ENCODE measurements around the gene FAM217B.

The FAM217B gene, protein sequence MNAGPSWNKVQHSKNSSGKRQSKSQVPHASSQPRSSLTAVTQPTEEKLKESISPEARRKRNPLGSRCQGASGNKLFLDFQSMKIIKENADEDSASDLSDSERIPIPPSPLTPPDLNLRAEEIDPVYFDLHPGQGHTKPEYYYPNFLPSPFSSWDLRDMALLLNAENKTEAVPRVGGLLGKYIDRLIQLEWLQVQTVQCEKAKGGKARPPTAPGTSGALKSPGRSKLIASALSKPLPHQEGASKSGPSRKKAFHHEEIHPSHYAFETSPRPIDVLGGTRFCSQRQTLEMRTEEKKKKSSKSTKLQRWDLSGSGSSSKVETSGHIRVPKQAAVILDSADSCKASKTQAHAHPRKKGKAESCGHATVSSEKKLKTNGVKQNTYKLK

DNA sequence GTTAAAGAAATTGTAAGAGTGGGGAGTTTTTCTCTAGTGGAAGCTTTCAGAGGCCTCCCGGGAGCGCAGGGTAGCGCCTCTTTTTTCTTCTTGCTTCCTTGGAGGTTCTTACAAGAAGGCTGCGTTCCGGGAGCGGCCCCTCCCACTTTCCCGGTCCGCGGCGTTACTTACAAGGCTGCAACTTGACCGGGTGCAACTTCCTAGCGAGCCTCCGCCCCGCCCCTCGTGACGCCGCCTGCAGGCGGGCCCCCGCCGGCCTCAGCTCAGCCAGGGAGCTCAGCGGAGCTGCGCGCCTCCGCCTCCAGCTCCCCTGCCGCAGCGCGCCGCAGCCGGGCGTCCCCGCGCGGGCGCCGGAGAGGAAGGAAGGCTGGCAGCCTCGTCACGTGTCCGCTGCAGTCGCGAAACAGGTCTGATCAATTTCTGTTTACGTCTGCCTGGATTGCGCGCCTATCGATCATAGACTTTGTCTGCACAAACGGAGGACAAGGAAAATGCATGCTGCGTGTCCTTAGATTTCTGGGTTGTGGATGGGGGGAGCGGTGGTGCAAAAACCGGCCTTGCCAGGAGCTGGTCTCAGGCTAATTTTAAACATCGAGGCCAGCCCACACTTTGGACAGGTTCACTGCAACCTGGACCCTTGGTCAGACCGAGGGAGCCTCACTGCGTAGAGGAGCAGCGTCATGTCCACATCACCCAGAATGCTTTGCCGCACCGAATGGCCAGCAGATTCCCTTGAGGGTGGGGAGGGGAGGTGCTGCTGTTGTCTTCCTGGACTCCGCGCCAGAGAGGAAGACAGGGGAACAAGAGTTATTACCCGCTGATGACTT is at the start of gene FAM217B, which contains the start of gene PPP1R3D:
TSS of gene FAM217B (plus strand) at position 261 of the 827 bp plus-strand sequence. CDS start 3,555 bp downstream, outside the sequence.
TSS of gene PPP1R3D (minus strand) at position 177 of the 827 bp plus-strand sequence. CDS start 374 bp downstream, outside the sequence.
- DNase-seq (ENCODE audit: low read depth in 2 of 3, low spot score in 2 of 3), result peak; percentile 72 to 88 (median 76)

DNA sequence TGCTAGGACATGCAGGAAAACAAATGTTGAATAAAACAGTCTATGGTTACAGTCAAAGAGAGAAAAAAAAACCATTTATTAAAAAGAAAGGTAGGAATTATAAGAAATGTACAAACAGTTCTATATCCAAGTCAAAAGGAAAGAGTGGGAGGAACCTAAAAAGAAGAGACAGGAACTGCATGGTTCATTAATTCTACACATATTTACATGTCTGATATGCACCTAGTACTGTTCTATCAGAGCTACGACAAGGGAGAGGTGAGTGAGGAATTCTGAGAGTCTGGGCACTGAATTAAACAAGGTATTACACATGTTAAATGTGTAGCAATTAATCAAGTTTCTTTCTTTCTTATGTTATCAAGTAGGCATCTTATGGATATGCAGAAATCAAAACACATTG is 48.6 kb upstream of the FAM217B start:
- DNase-seq (ENCODE audit: low read depth in 2 of 3, low spot score in 2 of 3), result no peak

DNA sequence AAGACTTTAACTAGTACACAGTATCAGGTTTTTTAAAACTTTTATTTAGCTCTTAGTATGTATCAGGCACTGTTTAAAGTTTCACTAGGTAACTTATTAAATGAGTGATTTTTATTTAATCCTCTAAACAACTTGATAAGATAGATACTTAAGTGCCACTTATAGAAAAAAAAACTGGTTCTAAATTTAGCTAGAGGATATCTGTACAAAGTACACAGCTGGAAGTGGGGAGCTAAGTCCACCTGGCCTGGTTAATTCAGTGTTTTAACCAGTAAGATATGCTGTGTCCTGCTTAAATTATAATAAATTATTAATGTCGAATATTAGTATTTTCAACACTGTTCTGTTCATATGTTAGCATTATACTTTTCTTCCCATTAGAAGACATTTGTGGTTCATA is 44.3 kb upstream of the FAM217B start:
- DNase-seq (ENCODE audit: low read depth in 2 of 3, low spot score in 2 of 3), result no peak

DNA sequence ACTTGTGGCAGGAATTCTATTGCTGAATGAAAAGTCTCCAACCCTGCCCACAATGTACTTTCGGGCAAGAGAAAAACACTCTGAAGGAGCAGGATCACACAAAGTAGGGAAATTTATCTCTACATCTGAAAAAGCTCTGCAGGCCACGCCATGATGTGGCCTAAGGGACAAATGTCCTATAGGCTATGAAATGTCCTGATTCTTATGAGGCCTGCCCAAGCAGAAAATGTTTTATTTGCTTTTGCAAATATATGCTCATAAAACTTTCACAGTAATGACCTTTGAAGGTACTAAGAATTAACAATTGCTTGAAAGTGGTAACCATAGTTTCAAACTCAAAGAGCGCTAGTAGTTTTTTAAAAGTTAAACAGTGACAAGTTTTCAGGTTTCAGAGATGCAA is 37.7 kb upstream of the FAM217B start:
- no peak for DNase-seq (ENCODE audit: low read depth in 2 of 3, low spot score in 2 of 3)

DNA sequence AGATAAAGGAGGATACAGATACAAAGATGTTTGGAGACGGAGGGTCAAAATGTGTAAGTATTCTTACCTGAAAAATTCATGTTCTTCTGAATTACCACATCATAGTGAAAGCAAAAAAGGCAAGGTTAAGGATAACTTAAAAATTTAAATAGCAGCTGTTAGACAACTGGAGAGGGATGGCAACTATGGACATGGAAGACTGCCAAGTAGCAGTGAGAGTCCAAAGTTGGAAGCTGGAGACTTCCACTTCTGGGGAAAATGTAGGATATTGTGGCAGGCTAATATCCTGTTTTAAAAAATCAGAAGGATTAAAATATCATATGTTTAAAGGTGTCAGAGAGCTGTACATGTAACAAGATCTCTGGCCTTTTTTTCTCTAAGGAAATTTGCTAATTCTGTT is 36.6 kb upstream of the FAM217B start:
- no peak for DNase-seq (ENCODE audit: low read depth in 2 of 3, low spot score in 2 of 3)

DNA sequence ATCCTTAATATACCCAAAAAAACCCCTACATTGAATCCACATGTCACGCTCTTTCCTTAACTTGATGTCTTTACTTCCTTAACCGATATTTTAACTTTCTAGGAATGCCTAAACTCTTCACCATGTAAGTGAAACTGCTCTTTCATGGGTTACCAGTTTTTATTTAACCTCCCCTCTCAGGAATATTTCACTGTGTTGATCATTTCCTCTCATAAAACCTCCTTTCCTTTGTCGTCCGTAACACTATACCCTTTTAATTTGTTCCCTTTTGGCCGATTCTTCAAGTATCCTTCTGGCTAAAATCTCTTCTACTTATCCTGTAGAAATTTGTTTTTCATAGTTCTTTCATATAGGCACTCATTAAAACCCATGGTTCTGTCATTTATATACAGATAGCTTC is 31.3 kb upstream of the FAM217B start:
- DNase-seq (ENCODE audit: low read depth in 2 of 3, low spot score in 2 of 3), result no peak

DNA sequence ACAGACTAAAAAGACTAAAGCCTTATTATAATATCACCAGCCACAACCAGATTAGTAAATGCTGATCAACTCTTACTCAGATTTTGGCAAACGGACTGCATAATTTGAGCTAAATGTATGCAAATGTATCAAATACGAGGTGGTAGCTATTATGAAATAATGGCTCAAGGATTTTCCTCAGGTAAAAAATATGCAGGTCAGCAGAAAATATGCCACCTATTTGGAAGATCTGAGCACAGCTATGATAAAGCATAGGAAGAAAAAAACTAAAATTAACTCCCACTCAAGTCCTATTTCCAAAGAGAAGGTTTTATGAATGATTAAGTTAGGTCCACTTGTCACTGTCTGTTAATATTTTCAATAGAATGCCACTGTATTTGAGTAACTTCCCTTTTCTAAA is 29.1 kb upstream of the FAM217B start:
- no peak for DNase-seq (ENCODE audit: low read depth in 2 of 3, low spot score in 2 of 3)

DNA sequence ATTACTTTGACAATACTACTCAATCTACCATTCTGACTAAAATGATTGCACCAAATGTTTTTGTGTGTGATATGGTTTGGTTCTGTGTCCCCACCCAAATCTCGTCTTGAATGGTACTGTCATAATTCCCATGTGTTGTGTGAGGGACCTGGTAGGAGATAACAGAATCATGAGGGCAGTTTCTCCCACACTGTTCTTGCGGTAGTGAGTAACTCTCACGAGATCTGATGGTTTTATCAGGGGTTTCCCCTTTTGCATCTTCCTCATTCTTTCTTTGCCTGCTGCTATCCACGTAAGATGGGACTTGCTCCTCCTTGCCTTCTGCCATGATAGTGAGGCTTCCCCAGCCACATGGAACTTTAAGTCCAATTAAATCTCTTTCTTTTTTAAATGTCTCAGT is 27.6 kb upstream of the FAM217B start:
- no peak for DNase-seq (ENCODE audit: low read depth in 2 of 3, low spot score in 2 of 3)

DNA sequence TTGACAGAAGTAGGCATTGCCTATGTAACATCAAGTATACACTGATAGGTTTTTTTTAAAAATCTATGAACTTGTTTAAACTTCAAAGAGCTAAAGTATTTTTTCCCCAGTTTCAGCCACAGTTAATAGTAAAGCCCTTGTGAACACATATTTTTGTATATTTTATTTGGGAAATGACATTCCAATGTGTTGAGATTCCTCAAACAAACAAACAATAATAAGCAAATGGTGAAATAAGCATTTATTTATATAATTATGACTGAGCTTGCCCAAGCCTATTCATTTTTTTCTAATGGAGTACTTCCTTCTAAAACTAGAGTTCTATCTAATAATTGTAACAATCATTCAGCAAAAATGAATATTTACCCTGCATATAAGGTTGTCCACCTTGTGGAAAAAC is 19.2 kb upstream of the FAM217B start:
- no peak for DNase-seq (ENCODE audit: low read depth in 2 of 3, low spot score in 2 of 3)

DNA sequence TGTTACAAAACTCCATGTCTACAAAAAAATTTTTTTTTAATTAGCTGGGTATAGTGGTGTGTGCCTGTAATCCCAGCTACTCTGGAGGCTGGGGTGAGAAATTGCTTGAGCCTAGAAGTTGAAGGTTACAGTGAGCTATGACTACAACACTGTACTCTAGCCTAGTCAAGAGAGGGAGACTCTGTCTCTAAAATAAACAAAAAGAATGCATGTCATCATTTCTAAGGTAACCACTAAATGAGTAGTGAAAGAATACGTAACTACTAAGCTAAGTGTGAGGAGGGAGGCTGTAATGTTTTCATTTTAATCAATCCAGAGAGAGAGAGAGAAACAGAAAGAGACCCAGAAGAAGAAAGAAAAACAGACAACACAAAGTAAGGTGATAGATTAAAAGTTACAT is 16.7 kb upstream of the FAM217B start:
- DNase-seq (ENCODE audit: low read depth in 2 of 3, low spot score in 2 of 3), result no peak

DNA sequence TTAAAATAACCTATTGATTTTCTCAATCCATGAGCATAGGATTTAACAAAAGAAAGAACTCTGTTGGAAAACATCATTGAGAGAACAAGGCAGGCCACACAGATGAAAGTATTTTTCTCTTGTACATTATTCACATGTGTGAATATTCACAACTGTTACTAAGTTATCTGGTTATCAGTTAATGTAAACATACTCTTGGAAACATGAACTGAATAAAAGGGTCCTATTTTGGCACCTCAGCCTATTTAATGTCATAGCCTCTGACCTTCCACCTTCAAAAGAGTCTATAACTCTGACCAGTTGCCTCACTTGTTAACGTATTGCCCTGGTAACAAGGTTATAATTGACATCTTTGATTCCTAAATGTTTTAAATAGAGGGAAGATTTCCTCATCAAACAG is 14.8 kb upstream of the FAM217B start:
- DNase-seq (ENCODE audit: low read depth in 2 of 3, low spot score in 2 of 3), result no peak

DNA sequence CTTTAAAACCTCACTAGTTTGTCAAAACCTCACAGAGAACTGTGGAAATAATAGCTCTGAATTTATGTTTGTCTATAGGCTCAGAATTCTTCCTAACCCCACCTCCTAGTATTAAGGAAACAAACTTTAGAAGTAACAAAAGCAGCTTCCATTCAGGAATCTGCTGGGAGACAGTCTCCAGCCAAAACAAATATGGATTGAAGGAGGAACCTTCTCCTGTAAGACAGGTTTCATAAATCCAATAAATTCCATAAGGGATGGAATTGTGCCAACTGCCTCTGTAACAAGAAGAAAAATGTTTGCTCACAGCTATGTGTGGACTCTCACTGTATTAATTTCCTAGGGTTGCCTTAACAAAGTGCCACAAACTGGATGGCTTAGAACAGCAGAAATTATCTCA is 14.3 kb upstream of the FAM217B start:
- no peak for DNase-seq (ENCODE audit: low read depth in 2 of 3, low spot score in 2 of 3)

DNA sequence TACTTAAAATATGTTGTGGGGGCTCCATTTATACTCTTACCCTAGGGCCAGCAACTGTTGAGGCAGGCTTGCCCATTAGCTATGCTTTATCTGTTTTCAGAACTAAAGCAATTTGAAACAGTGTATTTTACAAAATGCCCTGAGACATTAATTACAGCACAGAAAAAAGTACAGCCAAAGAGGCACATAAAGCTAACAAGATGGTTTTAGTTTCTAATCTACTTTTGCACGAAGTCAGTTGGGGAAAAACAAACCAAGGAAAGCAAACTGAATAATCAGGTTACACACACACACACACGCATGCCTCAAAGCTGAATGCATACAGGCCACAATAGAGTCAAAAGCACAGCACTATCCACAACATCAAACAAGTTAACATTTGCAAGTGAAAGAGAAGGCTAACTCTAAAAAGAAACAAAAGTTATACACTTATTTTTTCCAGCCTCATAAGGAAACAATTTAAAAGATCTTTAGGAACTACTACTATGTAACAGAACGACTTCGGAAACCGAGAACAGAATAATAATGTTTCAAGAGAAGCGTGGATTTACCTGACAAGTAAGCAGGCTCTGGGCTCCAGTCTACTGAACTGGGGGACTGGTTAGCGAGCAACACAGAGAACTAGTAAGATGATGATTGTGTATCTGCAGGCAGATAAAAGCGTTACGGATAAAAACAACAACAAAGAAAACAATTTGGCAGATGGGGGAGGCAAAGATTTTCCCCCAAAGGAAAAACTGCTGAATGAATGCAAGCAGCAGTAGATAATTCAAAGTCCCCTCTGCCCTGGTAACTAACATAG is 8.5 kb upstream of the FAM217B start:
- DNase-seq (ENCODE audit: low read depth in 2 of 3, low spot score in 2 of 3), result no peak

DNA sequence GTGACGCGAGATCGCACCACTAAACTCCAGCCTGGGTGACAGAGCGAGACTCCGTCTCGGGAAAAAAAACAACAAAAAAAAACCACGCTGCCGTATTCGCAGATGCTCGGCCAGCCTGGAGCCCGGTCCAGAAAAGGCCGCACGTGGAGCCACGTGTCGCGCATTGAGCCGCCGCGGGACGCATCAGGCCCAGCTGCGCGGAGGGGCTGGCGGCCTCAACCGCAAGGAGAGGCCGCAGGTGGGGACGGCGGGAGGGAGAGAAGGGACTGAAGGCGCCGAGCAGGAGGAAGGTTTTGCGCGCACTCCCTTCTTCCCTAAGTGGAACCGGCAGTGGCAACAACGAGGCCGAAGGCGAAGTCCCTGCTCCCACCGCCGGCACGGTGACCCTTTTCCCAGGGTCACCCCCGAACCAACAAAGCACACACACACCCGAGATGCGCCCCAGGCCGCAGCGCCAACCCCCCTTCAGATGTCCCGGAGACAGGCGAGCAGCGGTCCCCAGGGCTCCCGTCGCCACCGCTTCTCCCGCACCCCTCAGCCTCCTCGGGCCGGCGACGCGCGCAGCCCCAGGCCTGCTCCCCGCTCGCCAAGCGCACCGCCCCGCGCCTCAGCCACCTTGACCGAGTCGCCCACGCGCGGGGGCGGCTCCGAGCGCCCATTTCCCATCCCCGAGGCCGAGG is 7.4 kb upstream of the FAM217B start:
- no peak for DNase-seq (ENCODE audit: low read depth in 2 of 3, low spot score in 2 of 3)

DNA sequence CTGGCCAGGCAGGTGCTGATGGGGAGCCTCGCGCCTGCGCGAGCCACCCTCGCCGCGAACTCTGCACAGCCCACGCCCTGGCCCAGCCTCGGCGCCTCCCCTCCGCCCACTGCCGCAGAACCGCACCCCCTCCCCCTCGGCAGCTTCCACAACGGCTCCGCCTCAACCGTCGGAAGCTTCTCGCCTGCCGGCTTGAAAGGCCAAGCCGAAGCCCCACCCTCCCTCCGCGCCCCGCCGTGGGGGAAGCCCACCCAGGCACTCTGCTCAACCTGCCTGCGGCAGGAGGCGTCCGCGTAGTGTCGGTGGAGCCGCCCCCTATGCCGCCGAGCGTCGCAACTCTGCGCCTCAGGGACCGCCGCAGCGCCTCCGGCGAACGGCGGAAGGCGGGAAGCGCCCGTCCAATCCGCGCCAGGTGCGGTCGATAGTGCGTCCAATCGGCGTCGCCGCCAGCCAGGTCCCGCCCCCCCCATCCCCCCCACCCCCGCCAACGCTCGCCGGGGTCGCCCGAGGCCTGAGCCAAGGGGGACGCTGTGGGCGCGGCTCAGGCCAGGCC is 6.8 kb upstream of the FAM217B start, which contains the start of gene SYCP2:
TSS of gene SYCP2 (minus strand) at position 342 of the 553 bp plus-strand sequence. CDS start 11,224 bp downstream, outside the sequence.
- peak in 1 of 3 experiments; percentile 35 for DNase-seq (ENCODE audit: low read depth in 2 of 3, low spot score in 2 of 3)

DNA sequence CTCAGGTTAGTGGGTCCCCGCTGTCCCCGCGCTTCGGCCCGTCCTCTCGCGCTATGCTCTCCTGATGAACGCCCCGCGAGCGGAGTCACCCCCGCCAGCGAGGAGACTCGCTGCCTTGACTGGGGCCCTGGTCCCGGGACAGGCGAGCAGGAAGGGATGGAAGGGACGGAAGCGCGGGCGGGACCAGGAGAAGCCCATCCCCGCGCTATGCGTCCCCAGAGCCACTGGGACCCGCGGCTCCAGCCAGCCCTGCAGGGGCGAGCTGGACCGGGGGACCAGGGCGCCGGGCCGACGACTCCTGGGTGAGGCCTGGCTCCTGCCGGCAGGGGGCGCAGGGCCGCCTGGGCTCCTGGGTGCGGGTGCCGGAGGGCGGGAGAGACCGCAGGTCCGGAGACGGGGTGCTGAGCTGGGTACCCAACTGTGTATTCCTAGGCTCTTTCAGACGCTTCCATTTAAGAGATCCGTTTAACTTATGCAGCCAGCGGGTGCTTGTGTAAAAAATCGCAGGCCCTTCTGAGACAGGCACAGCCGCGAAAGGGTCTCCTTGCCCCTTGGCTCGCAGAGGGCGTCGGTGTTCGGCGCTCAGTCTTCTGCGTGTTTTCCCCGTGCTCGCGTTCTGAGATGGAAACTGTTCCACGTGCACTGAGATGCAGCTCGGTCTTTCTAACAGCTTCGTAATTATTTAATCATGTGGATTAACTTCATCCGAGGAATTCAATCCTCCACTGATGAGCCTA is 6.2 kb upstream of the FAM217B start:
- DNase-seq (ENCODE audit: low read depth in 2 of 3, low spot score in 2 of 3), result peak in 2 of 3 experiments; percentile 51 to 63

DNA sequence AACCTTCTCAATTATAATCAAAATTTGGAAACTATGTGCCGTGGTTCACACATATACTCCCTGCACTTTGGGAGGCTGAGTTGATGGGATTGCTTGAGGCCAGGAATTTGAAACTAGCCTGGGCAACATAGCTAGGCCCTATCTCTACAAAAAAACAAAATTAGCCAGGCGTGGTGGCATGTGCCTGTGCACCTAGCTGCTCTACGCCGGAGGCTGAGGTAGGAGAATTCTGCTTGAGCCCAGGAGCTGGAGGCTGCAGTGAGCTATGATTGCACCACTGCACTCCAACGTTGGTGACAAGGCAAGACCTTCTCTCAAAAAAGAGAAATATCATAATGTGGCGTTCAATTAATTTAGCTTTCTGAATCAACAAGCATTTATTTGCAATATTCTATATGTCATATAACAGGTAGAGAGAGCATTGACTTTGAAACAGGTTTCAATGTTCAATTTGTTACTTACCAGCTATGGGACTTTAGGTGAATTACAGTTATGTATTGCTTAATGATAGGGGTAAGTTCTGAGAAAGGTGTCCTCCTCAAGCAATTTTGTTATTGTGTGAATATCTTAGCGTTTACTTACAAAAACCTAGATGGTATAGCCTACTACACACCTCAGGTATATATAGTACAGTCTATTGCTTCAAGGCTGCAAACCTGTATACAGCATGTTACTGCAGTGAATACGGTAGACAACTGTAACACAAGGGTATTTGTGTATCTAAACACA is 4.6 kb upstream of the FAM217B start:
- no peak for DNase-seq (ENCODE audit: low read depth in 2 of 3, low spot score in 2 of 3)

DNA sequence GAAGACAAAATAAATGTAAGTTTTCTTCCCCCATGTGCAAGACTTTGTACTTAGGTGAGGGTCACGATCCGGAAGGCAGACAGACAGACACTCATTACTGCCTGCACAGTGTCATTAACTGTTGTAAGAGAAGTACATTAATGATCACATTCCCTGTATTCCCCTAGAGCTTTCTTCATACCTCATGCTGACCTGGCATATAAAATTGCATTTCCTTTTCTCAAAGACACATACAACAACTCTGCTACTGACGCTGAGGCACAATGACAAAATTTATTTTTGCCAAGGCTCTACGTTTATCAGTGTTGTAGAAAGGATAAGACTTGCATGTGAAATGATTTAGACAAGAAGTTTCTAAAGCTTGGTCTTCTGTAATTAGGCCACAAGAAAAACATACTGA is 3.8 kb upstream of the FAM217B start:
- no peak for DNase-seq (ENCODE audit: low read depth in 2 of 3, low spot score in 2 of 3)

DNA sequence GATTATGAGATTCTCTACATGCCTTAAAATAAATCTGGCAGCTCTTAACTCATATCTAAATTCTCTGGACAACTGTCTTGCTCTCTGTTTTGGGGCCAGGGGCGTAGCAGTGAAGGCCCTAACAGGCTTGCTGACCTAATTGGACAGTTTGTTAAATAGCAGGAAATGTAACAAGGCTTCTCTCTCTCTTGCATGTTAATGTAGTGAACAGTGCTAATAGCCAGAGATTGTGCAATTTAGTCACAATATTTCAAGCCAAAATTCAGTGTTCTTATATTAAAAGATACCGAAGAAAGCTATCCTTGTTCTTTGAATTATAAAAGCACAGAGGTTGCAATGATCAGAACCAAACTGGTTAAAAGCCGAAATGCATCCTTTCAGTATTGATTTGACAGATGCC is 3.0 kb upstream of the FAM217B start:
- DNase-seq (ENCODE audit: low read depth in 2 of 3, low spot score in 2 of 3), result no peak
